HL-60 (cell line): Measurements from ENCODE around the gene WDCP.

Source experiments
- DNase-seq, 2 experiments: peaks; one replicate each; pipeline ENCODE4 v3.0.0-alpha.2; 2010 to 2020; ENCODE audit warnings: low read depth in 1 of 2, low spot score in 1 of 2
- H3K27ac ChIP-seq: fragments of 250-450 bp; sonication (Bioruptor Pico); replicated peaks from 2 replicates; pipeline ENCODE4 v1.5.1; 2020; ENCODE audit warnings: mild to moderate bottlenecking, moderate library complexity
- H3K27me3 ChIP-seq: fragments of 250-450 bp; sonication (Bioruptor Pico); 2 replicates; pipeline ENCODE4 v1.5.1; 2021; ENCODE audit warnings: mild to moderate bottlenecking, moderate library complexity; ENCODE audit not compliant: insufficient read depth, poor library complexity, severe bottlenecking
- H3K4me3 ChIP-seq: replicated peaks from 2 replicates; pipeline ENCODE4 v1.5.1; 2011; ENCODE audit warnings: mild to moderate bottlenecking, control low read depth, low read length; ENCODE audit not compliant: insufficient read depth
- GABPA ChIP-seq: IDR thresholded peaks from 2 replicates; pipeline ENCODE4 v1.6.1; 2012; ENCODE audit warnings: low read depth
- POLR2AphosphoS5 ChIP-seq: IDR thresholded peaks from 2 replicates; pipeline ENCODE4 v1.6.1; 2012; ENCODE audit warnings: low read depth
- REST ChIP-seq: IDR thresholded peaks from 2 replicates; pipeline ENCODE4 v1.6.1; 2012; ENCODE audit warnings: low read depth; ENCODE audit not compliant: insufficient replicate concordance
- SPI1 ChIP-seq: IDR thresholded peaks from 2 replicates; pipeline ENCODE4 v1.6.1; 2012; ENCODE audit warnings: low read depth, mild to moderate bottlenecking, borderline replicate concordance
- TF ChIP-seq, protein P1 (sequence below): IDR thresholded peaks from one replicate; pipeline ENCODE4 v1.5.1; 2011; ENCODE audit warnings: low read length, control low read depth, inconsistent platforms; ENCODE audit not compliant: insufficient read depth

Gene WDCP

GRCh38 chr2:24054366-24055010 lies 7.3 kb upstream of the WDCP start:
- TF ChIP-seq GABPA, result no peak
- TF ChIP-seq REST, result no peak
- Histone ChIP-seq H3K4me3 (no peak overlapping the region), H3K27ac (no peak overlapping the region), H3K27me3 (peaks cover 21% of the 10 kb centered on the region)
- no peak for DNase-seq

DNA sequence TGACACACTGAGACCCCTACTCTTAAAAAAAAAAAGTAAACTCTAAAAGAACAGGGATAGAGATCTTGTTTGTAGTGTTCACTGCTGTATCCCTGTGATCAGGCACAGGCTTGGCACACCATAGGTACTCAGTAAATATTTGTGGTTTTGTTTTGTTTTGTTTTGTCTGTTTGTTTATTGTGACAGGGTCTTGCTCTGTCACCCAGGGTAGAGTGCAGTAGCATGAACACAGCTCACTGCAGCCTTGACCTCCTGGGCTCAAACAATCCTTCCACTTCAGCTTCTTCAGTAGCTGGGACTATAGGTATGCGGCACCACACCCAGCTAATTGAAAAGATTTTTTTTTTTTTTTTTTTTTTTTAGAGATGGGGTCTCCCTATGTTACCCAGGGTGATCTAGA lies 5.8 kb upstream of the WDCP start:
- Histone ChIP-seq H3K27ac (no peak overlapping the region), H3K4me3 (no peak overlapping the region), H3K27me3 (peaks cover 31% of the 10 kb centered on the region)
- DNase-seq, result no peak
- TF ChIP-seq GABPA, result no peak
- no peak for TF ChIP-seq POLR2AphosphoS5
- no peak for TF ChIP-seq REST
- TF ChIP-seq, protein P1, sequence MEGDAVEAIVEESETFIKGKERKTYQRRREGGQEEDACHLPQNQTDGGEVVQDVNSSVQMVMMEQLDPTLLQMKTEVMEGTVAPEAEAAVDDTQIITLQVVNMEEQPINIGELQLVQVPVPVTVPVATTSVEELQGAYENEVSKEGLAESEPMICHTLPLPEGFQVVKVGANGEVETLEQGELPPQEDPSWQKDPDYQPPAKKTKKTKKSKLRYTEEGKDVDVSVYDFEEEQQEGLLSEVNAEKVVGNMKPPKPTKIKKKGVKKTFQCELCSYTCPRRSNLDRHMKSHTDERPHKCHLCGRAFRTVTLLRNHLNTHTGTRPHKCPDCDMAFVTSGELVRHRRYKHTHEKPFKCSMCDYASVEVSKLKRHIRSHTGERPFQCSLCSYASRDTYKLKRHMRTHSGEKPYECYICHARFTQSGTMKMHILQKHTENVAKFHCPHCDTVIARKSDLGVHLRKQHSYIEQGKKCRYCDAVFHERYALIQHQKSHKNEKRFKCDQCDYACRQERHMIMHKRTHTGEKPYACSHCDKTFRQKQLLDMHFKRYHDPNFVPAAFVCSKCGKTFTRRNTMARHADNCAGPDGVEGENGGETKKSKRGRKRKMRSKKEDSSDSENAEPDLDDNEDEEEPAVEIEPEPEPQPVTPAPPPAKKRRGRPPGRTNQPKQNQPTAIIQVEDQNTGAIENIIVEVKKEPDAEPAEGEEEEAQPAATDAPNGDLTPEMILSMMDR, result no peak
- TF ChIP-seq SPI1, result no peak

GRCh38 chr2:24051833-24052232 lies 4.6 kb upstream of the WDCP start:
- TF ChIP-seq SPI1 (no peak), POLR2AphosphoS5 (no peak), GABPA (no peak), REST (no peak)
- TF ChIP-seq, protein P1, result no peak
- H3K27me3 ChIP-seq, result peaks cover 31% of the 10 kb centered on the region
- DNase-seq, result no peak
- H3K27ac ChIP-seq, result no peak overlapping the region
- H3K4me3 ChIP-seq, result no peak overlapping the region
